NCI-H128 (cell line): ENCODE data around the gene CCDC182.

Source experiments
- DNase-seq: peaks from one replicate; lab custom pipeline; 2025; ENCODE audit not compliant: unreplicated experiment; lab: John Stamatoyannopoulos, UW

CCDC182 gene

GRCh38 chr17:57701124-57701523 lies 44.0 kb downstream of the CCDC182 start:
- no peak for DNase-seq

GRCh38 chr17:57699751-57700219 lies 45.3 kb downstream of the CCDC182 start:
- DNase-seq, result no peak

- DNase-seq, result no peak
Measured at GRCh38 chr17:57697891-57698711, 47.0 kb downstream of the CCDC182 start.

DNA sequence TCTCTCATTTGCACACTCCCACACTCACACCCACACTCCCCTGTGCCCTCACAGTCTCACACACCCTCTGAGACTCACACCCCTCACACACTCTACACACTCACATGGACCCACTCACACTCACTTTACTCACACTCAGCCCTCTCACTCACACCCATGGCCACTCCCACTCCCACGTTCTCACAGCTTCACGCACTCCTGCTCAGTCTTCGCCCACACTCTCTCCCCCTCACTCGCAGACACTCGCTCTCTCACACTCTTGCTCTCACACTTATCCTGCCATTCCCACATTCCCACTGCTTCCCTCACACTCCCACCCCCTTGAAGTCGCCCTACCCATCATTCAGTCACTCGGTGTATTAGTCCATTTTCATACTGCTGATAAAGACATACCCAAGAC lies 47.9 kb downstream of the CCDC182 start:
- DNase-seq, result no peak

- DNase-seq, result no peak
Measured at GRCh38 chr17:57696050-57696449, 49.0 kb downstream of the CCDC182 start.
